OCI-LY1 (cell line): ENCODE measurements around the gene SDK1.

Experiments
- H2AFZ ChIP-seq: fragments of 200-600 bp; sonication (generic), shearing (Covaris generic); 2 replicates; pipeline ENCODE4 v1.6.0; 2014; ENCODE audit warnings: antibody characterized with exemption, mild to moderate bottlenecking, low read length
- H3F3A ChIP-seq: fragments of 200-600 bp; sonication (generic), shearing (Covaris generic); 2 replicates; pipeline ENCODE4 v1.6.0; 2014; ENCODE audit warnings: mild to moderate bottlenecking, antibody characterized with exemption, low read length, moderate library complexity; ENCODE audit not compliant: insufficient read depth
- H3K27ac ChIP-seq: fragments of 200-600 bp; sonication (generic); 2 replicates; pipeline ENCODE4 v1.5.1; 2014; ENCODE audit warnings: low read length, mixed run types, mild to moderate bottlenecking, low read depth; ENCODE audit not compliant: poor library complexity, severe bottlenecking
- H3K27me3 ChIP-seq: fragments of 200-600 bp; sonication (generic); 2 replicates; pipeline ENCODE4 v1.6.0; 2014; ENCODE audit warnings: antibody characterized with exemption, mild to moderate bottlenecking, low read length, moderate library complexity; ENCODE audit not compliant: insufficient read depth
- H3K36me3 ChIP-seq: fragments of 200-600 bp; sonication (generic); 2 replicates; pipeline ENCODE4 v1.6.1; 2014; ENCODE audit warnings: mild to moderate bottlenecking, antibody characterized with exemption, low read length, moderate library complexity, mixed read lengths; ENCODE audit not compliant: insufficient read depth
- H3K4me1 ChIP-seq: fragments of 200-600 bp; sonication (generic); 2 replicates; pipeline ENCODE4 v1.5.1; 2014; ENCODE audit warnings: mild to moderate bottlenecking, low read length, moderate library complexity; ENCODE audit not compliant: insufficient read depth, severe bottlenecking
- H3K4me2 ChIP-seq: fragments of 200-600 bp; sonication (generic), shearing (Covaris generic); 2 replicates; pipeline ENCODE4 v1.6.1; 2014; ENCODE audit warnings: low read length
- H3K4me3 ChIP-seq: fragments of 200-600 bp; sonication (generic); 2 replicates; pipeline ENCODE4 v1.5.1; 2014; ENCODE audit warnings: low read length, low read depth, mild to moderate bottlenecking, mixed read lengths; ENCODE audit not compliant: poor library complexity, severe bottlenecking
- H3K79me2 ChIP-seq: fragments of 200-600 bp; shearing (Covaris generic); 2 replicates; pipeline ENCODE4 v1.6.1; 2016; ENCODE audit warnings: mixed run types, low read length, mixed read lengths; ENCODE audit not compliant: insufficient read depth
- H3K9ac ChIP-seq: fragments of 200-600 bp; sonication (generic), shearing (Covaris generic); 2 replicates; pipeline ENCODE4 v1.6.1; 2014; ENCODE audit warnings: mild to moderate bottlenecking, low read length, mixed read lengths
- H3K9me2 ChIP-seq: fragments of 200-600 bp; sonication (generic), shearing (Covaris generic); 2 replicates; pipeline ENCODE4 v1.6.1; 2014; ENCODE audit warnings: low read depth, mild to moderate bottlenecking, low read length, mixed read lengths
- H3K9me3 ChIP-seq: fragments of 200-600 bp; shearing (Covaris generic); 2 replicates; pipeline ENCODE4 v1.6.1; 2014; ENCODE audit warnings: low read length, mixed read lengths
- H4K20me1 ChIP-seq: fragments of 200-600 bp; sonication (generic), shearing (Covaris generic); 2 replicates; pipeline ENCODE4 v1.6.0; 2016; ENCODE audit warnings: mild to moderate bottlenecking, low read length; ENCODE audit not compliant: insufficient read depth
- CTCF ChIP-seq: fragments of 200-600 bp; sonication (generic), shearing (Covaris generic); IDR thresholded peaks from 2 replicates; pipeline ENCODE4 v1.5.1; 2017; ENCODE audit warnings: mild to moderate bottlenecking, antibody characterized with exemption, low read length, moderate library complexity, mixed read lengths
- EZH2 ChIP-seq: fragments of 200-600 bp; sonication (generic), shearing (Covaris generic); IDR thresholded peaks from 2 replicates; pipeline ENCODE4 v1.8.0; 2017; ENCODE audit warnings: borderline replicate concordance, mixed run types, mild to moderate bottlenecking, antibody characterized with exemption, low read length, moderate library complexity, mixed read lengths

SDK1 gene

GRCh38 chr7:4136501-4137110 is 835.6 kb downstream of the SDK1 start:
- Histone ChIP-seq H3K9ac (no peak overlapping the region), H3K4me3 (no peak overlapping the region), H4K20me1 (no peaks in the 10 kb centered on the region), H3K4me1 (no peaks in the 10 kb centered on the region), H3K9me2 (no peaks in the 10 kb centered on the region), H2AFZ (no peak overlapping the region), H3K9me3 (no peaks in the 10 kb centered on the region), H3K79me2 (no peaks in the 10 kb centered on the region), H3K27ac (no peak overlapping the region), H3F3A (no peaks in the 10 kb centered on the region), H3K36me3 (no peaks in the 10 kb centered on the region), H3K4me2 (no peak overlapping the region), H3K27me3 (no peaks in the 10 kb centered on the region)
- TF ChIP-seq EZH2 (no peak), CTCF (no peak; the same call in 1 of the 2 replicates)

- no peaks in the 10 kb centered on the region for H3K9me3 ChIP-seq
- H4K20me1 ChIP-seq = no peaks in the 10 kb centered on the region
- no peak for TF ChIP-seq EZH2
- TF ChIP-seq CTCF = no peak
- no peak overlapping the region for H3K4me2 ChIP-seq
- H3K9me2 ChIP-seq = no peaks in the 10 kb centered on the region
- no peaks in the 10 kb centered on the region for H3F3A ChIP-seq
- no peaks in the 10 kb centered on the region for H3K4me1 ChIP-seq
- no peak overlapping the region for H3K27ac ChIP-seq
- no peak overlapping the region for H3K4me3 ChIP-seq
- H3K79me2 ChIP-seq = no peaks in the 10 kb centered on the region
- no peak overlapping the region for H3K9ac ChIP-seq
- H2AFZ ChIP-seq = no peak overlapping the region
- no peaks in the 10 kb centered on the region for H3K27me3 ChIP-seq
- H3K36me3 ChIP-seq = no peaks in the 10 kb centered on the region
These were observed 836.5 kb downstream of the SDK1 start for GRCh38 chr7:4137552-4137951.

GRCh38 chr7:4138866-4139265 is 837.8 kb downstream of the SDK1 start:
- Histone ChIP-seq H3F3A (no peaks in the 10 kb centered on the region), H3K9me2 (no peaks in the 10 kb centered on the region), H3K27me3 (no peaks in the 10 kb centered on the region), H3K79me2 (no peaks in the 10 kb centered on the region), H2AFZ (no peak overlapping the region), H4K20me1 (no peaks in the 10 kb centered on the region), H3K4me3 (no peak overlapping the region), H3K27ac (no peak overlapping the region), H3K9me3 (no peaks in the 10 kb centered on the region), H3K9ac (no peak overlapping the region), H3K4me1 (no peaks in the 10 kb centered on the region), H3K4me2 (no peak overlapping the region), H3K36me3 (no peaks in the 10 kb centered on the region)
- no peak for TF ChIP-seq CTCF
